Suprapubic skin (tissue), 4 donors: ENCODE data around the gene TSPAN18. TPM values are rescaled to one million over a fixed set of nuclear protein-coding genes. Genes with fewer than 3 reads are reported as not detected.
A peak's percentile ranks its signal among the peaks of the same experiment; 100 is the strongest.

Source experiments
- DNase-seq, 2 donors: peaks; one replicate each; pipeline ENCODE4 v3.0.0-alpha.2; 2019; ENCODE audit warnings: low spot score in 2 of 2
- H3K27ac ChIP-seq: fragments of 200-600 bp; sonication (generic); one replicate; pipeline ENCODE4 v1.5.1; 2019
- H3K27me3 ChIP-seq: fragments of 200-600 bp; sonication (generic); one replicate; pipeline ENCODE4 v1.5.1; 2019
- H3K36me3 ChIP-seq: fragments of 200-600 bp; sonication (generic); one replicate; pipeline ENCODE4 v1.5.1; 2019
- H3K4me1 ChIP-seq: fragments of 200-600 bp; sonication (generic); one replicate; pipeline ENCODE4 v1.5.1; 2019
- H3K4me3 ChIP-seq: fragments of 200-600 bp; sonication (generic); one replicate; pipeline ENCODE4 v1.5.1; 2019; ENCODE audit warnings: mild to moderate bottlenecking
- H3K9me3 ChIP-seq: fragments of 200-600 bp; sonication (generic); one replicate; pipeline ENCODE4 v1.5.1; 2019
- CTCF ChIP-seq, 2 donors: fragments of 200-600 bp in 1 of 2; fragments of 450-650 bp in 1 of 2; sonication (generic) in 1 of 2; IDR thresholded peaks; one replicate each; pipeline ENCODE4 v1.5.1; 2016 to 2019; ENCODE audit warnings: antibody characterized with exemption in 2 of 2, mild to moderate bottlenecking in 1 of 2, moderate library complexity in 1 of 2
- EP300 ChIP-seq: sonication (generic); formaldehyde crosslinking; IDR thresholded peaks from one replicate; pipeline ENCODE4 v1.6.1; 2017; ENCODE audit warnings: antibody characterized with exemption
- POLR2A ChIP-seq, 2 donors: fragments of 450-650 bp; IDR thresholded peaks; one replicate each; pipeline ENCODE4 v1.6.1; 2017; ENCODE audit warnings: antibody characterized with exemption in 2 of 2, mild to moderate bottlenecking in 2 of 2, moderate library complexity in 2 of 2
- POLR2AphosphoS5 ChIP-seq, 3 donors: sonication (generic); formaldehyde crosslinking; IDR thresholded peaks; one replicate each; pipeline ENCODE4 v1.6.1; 2017; ENCODE audit warnings: antibody characterized with exemption in 3 of 3
- WGBS: methylation state at CpG from one replicate; pipeline ENCODE4 v1.1.5; 2018; 5-methylcytosine and 5-hydroxymethylcytosine counted together
- total RNA-seq, 4 donors: library from RNA; depleted of rRNA; stranded (reverse); fragments of >200 nt; gene quantifications; one replicate each; pipeline ENCODE4 v1.1.0, GENCODE V29; 2016

The TSPAN18 gene
- total RNA-seq, 4 donors from 2014 or later = 1.3 to 5.1 (median 3.9) TPM

GRCh38 chr11:44943696-44944095, 216.9 kb downstream of the TSPAN18 start:
- WGBS = 79% methylated on average over 6 of the region's 7 CpGs
- Histone ChIP-seq H3K27ac (no peak overlapping the region), H3K4me1 (peaks cover 64% of the 10 kb centered on the region), H3K4me3 (no peak overlapping the region), H3K9me3 (no peaks in the 10 kb centered on the region), H3K27me3 (no peaks in the 10 kb centered on the region), H3K36me3 (no peaks in the 10 kb centered on the region)
- DNase-seq = no peak
- no peak for TF ChIP-seq POLR2AphosphoS5 (IDR thresholded peaks at IDR 0.05)
- no peak for TF ChIP-seq POLR2A (IDR thresholded peaks at IDR 0.05)
- no peak for TF ChIP-seq EP300
- TF ChIP-seq CTCF (IDR thresholded peaks at IDR 0.05) = no peak

- TF ChIP-seq POLR2A (IDR thresholded peaks at IDR 0.05) (no peak), POLR2AphosphoS5 (IDR thresholded peaks at IDR 0.05) (no peak), CTCF (IDR thresholded peaks at IDR 0.05) (no peak), EP300 (no peak)
- Histone ChIP-seq H3K27me3 (no peaks in the 10 kb centered on the region), H3K27ac (no peak overlapping the region), H3K4me3 (no peak overlapping the region), H3K36me3 (no peaks in the 10 kb centered on the region), H3K9me3 (no peaks in the 10 kb centered on the region), H3K4me1 (peaks cover 70% of the 10 kb centered on the region)
- 65% methylated on average over 7 of the region's 7 CpGs for WGBS
- no peak for DNase-seq
Observed at GRCh38 chr11:44944181-44944852, 217.6 kb downstream of the TSPAN18 start.

GRCh38 chr11:44944853-44945235, 218.1 kb downstream of the TSPAN18 start:
- Histone ChIP-seq H3K4me3 (no peak overlapping the region), H3K27ac (no peak overlapping the region), H3K36me3 (no peaks in the 10 kb centered on the region), H3K9me3 (no peaks in the 10 kb centered on the region), H3K4me1 (peaks cover 75% of the 10 kb centered on the region), H3K27me3 (no peaks in the 10 kb centered on the region)
- WGBS = 77% methylated on average over 3 of the region's 3 CpGs
- TF ChIP-seq EP300 = no peak
- TF ChIP-seq POLR2A (IDR thresholded peaks at IDR 0.05) = no peak
- no peak for TF ChIP-seq CTCF (IDR thresholded peaks at IDR 0.05)
- no peak for TF ChIP-seq POLR2AphosphoS5 (IDR thresholded peaks at IDR 0.05)
- no peak for DNase-seq

- no peaks in the 10 kb centered on the region for H3K36me3 ChIP-seq
- TF ChIP-seq POLR2A (IDR thresholded peaks at IDR 0.05) (no peak), POLR2AphosphoS5 (IDR thresholded peaks at IDR 0.05) (no peak), CTCF (IDR thresholded peaks at IDR 0.05) (no peak), EP300 (no peak)
- H3K4me1 ChIP-seq = peaks cover 69% of the 10 kb centered on the region
- DNase-seq = peak; percentile 82 to 90
- no peaks in the 10 kb centered on the region for H3K27me3 ChIP-seq
- H3K4me3 ChIP-seq = no peak overlapping the region
- WGBS = 57% methylated on average over 10 of the region's 11 CpGs
- no peak overlapping the region for H3K27ac ChIP-seq
- H3K9me3 ChIP-seq = no peaks in the 10 kb centered on the region
Observed at GRCh38 chr11:44945666-44946065, 218.9 kb downstream of the TSPAN18 start.

- Histone ChIP-seq H3K4me1 (peaks cover 68% of the 10 kb centered on the region), H3K27ac (no peak overlapping the region), H3K27me3 (no peaks in the 10 kb centered on the region), H3K9me3 (no peaks in the 10 kb centered on the region), H3K4me3 (no peak overlapping the region), H3K36me3 (no peaks in the 10 kb centered on the region)
- 38% methylated on average over 4 of the region's 12 CpGs for WGBS
- DNase-seq = peak; percentile 93 to 94
- TF ChIP-seq POLR2A (IDR thresholded peaks at IDR 0.05) = no peak
- peak in 1 of 3 donors; percentile 78 for TF ChIP-seq POLR2AphosphoS5 (IDR thresholded peaks at IDR 0.05)
- TF ChIP-seq EP300 = no peak
- no peak for TF ChIP-seq CTCF (IDR thresholded peaks at IDR 0.05)
Observed at GRCh38 chr11:44946263-44946662, 219.5 kb downstream of the TSPAN18 start.
